ENCODE results near the gene PKP1.

Gene PKP1

DNA sequence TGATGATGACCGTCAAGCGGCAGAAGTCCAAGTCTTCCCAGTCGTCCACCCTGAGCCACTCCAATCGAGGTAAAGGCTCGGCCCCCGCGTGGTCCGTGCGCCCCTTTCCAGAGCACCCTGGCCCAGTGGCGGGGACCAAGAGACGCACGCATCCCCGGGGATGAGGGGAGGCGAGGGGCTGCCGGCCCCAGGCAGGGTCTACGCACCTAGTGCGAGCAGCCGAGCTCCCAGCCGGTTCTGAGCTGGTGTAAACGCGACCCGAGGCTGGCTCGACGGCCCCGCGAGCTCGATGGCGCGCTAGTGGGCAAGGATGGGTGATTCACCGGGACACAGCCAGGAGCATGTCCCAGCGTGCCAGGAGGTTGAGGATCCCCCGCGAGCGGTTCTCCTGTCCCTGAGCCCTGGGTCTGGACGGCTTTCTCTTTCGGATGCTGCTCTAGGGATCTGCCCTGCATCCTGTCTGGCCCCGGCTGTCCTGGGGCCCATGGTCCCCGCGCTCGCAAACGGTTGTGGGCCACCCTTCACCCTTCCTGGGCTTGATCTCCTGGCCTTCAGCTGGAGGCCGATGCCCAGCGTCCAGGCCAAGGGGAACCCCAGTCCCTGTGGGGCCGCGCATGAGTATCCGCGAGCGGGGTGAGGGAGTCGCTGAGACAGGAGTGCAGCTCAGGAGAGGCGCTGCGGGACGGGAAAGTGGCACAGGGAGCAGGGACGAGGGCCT, 689 bp downstream of the PKP1 start:
- DNase-seq = no peak

DNA sequence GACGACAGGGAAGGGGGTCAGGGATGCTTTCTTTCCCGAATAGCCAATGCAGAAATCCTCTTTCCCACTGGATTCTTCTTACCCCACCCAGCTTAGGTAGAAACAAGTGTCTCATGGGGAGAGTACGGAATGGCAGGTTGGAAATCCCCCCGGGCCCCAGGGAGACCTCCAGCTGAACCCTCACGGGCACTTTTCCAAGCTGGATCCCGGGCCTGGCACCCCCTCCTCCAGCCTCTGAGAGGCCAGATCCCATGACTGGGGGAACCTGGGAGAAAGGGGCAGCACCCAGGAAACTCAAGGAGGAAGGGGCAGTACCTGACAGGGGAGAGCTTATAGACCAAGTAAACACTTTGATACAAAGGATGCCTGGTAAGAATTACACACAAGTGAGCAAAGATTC, 1.3 kb downstream of the PKP1 start:
- no peak for DNase-seq

DNA sequence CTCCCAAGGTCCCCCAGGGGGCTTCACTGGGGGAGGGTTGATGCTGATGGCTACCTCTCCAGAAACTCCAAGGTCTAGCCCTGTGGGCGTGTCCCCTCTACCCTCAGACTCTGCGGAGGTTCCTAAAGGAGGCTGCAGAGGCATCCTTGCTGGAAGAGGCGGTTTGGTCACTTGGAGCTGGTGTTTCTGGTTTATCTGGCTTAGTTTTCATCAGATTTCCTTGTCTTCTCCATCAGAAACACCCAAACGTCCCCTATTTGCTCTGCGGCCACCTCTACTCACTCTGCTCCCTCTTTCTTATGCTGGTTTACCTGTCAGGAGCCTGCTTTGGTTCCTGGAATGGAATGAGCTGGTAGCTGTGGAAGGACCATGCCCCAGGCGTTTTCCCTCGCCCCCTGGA, 2.5 kb downstream of the PKP1 start:
- no peak for DNase-seq

DNA sequence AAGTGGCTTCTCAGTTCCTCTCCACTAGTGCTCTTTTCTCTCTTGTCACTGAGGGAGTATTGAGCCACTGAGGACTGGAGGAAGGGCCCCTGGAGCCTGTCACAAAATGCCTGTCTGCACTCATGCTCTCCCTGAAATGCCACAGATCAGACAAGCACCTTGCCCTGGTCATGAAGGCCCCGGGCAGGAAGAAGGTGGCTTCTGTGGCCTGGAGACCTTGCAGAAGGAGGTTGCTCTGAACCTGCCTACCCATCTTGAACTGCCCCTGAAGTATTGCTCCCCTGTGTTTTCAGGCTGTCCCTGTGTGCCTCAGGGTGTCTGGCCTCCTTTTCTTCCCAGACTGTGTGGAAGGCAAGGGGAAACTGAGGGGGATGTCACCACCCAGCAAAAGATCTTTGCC, 3.1 kb downstream of the PKP1 start:
- no peak for DNase-seq

DNA sequence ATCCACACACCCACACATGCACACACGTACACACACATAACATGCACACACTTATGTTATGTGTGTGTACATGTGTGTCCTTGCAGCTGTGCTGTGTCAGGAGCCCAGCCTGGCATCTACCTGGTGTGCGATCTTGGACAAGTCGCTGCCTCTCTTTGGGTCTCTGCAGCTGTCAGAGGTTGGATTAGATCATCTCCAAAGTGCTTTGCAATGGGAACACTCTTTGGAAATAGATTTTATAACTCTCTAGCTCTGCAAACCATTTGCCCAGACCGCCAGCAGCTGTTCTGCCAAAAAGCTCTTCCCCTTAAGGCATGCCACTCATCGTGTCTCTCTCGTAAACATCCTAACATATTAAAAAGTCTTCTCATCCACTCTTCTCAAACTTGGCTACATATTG, 4.7 kb downstream of the PKP1 start:
- DNase-seq = no peak

DNA sequence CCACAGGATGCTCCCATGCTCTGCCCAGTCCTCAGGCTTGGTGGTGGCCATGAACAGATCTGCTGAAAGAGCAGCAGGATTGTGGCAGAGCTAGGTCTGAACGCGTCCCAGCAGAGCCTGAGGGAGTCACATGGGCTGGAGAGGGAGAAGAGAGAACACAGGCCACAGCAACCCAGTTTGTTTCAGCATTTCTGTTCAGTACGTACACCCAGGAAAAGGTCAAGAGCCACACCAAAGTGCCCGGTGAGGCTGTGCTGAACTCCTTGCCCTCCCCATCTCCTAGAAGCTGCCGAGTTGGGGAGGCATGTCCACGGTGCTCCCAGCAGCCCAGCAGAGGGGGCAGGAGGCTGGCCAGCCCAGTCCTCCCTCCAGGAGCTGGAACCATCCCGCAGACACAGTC, 5.5 kb downstream of the PKP1 start:
- DNase-seq = no peak

DNA sequence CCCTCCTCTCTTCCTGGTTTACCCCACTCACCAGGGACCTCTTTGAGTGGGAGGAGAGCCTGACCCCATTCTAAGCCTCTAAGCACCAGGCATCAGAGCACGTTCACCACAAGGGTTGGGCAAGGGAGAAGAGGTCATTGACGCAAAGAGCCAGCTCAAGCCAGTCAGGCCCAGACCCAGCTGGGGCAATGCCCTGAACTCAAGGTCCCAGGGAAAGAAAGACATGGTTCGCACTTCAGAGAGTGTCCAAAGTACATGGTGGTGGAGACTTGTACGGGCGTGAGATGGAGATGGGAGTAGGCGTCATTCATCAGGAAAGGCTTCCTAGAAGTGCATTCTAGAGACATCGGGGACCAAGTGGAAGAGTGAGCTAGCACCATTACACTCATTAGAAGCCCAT, 7.2 kb downstream of the PKP1 start:
- DNase-seq = no peak

DNA sequence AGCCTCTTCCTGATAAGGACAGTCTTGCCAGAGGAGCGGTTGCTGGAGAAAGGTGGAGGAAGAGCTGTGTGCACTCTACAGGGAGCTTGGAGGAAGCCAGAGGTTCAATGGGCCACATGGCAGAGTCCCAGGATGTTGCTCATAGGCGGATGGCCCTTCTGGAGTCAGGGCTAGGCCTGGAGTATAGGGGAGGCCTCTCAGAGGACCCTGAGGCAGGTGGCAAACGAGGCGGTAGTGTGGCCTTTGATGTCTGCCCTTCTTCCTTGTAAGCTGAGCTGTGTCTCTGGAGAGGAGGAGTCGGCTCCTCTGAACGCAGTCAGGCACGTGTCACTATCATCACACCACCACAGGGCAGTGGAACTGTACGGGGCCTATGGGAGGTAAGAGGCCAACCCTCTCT, 8.6 kb downstream of the PKP1 start:
- no peak for DNase-seq

DNA sequence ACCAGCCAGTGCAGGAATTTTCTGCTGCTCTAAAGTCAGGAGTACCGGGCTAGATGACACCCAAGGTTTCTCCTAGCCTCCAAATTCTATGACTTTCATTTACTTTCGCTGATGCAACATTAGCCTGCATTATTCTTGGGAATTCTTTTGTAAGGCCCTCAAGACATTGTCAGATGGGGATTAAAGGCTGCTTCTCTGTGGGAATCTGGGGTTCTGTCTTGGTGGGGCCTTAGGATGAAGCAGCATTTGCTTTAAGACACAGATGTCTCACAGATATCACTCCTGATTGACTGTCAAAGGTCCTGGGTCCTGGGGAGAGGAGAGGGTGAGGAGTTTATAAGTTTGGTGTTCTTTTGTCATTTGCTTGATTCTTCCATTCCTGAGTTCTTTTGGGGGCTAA, 11.6 kb downstream of the PKP1 start:
- DNase-seq = no peak

DNA sequence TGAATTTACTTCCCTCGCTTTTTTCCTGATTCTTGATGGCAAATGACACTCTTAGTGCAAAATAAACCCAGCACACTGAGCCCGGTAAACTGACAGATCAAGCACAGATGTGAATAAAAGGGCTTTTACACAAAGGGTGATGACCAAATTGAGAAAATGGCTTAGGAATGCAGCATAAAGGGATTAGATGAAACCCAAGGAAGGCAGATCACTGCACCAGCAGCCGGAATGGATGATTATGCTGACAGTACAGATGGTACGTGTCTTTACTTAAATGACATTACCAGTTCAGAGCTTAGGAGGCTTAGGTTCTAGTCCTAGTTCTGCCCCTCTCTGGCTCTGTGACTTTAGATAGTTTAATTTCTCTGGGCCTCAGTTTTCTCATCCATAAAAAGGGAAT, 12.0 kb downstream of the PKP1 start:
- no peak for DNase-seq

DNA sequence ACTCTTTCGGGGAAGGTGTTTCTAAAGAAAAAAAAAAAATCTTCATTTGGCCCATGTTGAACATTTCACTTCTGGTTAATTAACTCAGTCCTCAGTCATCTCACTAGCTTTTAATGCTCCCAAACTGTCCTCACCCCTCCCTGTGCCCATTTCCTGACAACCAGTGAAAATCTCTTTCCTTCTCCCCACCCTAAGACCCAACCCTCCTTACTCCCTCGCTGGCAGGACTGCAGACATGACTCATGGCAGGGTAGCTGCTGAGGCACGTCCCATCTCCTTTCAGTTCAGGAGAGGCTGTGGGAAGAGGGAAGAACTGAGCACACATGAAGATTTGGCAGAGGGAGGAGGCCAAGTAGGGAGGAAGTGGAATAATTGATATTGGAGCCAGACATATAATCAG, 12.6 kb downstream of the PKP1 start:
- no peak for DNase-seq

DNA sequence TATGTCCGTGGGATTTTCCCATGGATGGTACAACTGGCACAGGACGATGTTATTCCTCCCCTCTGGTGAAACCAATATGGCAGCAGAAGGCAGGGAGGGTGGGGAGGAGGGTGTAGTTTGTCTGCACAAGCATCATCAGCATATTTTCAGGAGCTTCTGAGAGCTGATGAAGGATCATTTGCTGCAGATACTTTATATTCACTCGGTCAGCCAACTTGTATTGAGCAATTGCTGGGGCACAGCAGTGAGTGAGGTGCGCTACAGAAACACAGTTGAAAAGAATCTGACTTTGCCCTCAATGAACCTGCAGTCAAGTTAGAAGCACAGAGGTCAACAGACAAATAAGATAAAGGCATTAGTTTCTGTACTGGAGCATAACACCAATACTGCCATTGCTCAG, 13.0 kb downstream of the PKP1 start:
- no peak for DNase-seq

DNA sequence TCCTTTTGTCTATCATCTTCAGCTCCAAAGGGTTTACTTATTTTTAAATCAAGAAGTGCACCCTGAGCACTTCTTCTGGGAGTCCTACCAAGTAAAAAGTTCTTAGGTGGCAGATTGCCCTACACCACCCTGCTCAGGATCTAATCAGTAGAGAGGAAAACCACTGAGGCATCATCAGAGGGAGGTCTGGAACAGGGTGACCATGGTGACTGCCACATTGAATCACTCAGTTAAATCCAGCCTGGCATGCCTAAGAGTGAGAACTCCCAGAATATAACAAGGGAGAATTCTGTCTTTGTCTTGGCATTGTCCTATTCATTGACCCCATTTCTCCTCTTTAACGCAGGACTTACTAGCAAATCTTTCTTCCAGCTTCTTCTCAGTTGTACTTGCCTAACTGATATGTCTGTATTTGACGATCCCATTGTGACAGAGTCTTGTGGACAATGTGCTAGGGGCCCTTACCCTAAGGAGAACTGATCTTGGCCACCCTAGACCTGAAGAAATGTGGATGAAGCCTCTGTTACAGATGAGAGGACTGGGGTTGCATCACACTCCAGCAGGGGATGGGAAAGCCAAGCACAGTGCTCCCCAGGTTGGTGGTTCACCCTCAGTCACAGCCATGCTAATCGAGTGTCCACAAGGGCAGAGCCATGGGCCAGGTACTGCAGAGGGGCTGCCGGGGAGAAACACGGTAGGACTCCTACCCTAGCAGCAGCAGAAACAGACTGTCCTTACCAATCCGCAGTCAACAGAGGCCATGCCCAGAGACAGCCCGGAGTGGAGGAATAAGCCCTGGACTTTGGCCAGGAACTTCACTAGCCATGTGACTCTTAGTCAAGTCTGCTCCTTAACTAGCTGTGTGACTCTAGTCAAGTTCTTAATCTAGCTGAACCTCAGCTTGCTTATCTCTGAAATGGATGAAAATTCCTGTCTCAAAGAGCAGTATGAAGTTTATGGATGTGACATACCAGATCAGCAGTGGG, 15.4 kb downstream of the PKP1 start:
- DNase-seq = no peak

DNA sequence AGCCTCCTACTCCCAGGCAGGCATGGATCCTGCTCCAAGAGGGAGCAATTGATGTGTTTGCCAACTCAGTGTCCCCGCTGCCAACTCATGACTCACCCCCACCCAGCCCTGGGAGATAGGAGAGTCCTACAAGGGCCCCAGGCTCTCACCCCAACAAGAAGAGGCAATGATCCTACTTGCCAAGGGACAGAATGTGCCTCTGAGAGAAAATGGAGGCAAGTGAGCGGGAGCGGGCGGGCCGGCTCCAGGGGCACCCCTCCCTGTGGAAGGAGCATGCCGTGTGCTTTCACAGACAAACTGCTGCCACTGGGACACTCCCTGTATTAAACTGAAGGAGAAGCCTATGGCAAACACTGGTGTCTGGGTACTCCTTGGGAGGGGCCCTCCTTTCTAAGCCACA, 16.7 kb downstream of the PKP1 start:
- DNase-seq = no peak

DNA sequence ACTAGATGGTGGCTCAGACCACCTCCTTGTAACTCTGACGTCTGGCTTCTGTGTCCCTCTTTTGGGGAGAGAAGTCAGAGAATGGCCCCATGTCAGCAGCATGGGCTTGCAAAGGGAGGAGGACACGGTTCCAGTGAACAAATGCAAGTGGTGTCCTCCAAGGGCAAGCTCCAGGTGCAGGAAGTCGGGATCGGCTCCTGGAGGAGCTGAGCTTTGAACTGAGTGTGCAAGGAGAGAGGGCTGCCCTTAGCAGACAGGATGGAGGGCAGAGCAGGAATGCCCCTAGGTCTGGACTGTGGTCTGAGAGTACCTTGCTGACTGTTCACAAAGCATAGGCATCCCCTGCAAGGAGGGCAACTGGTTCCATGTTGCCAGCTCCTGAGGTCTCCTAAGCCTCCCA, 17.3 kb downstream of the PKP1 start:
- DNase-seq = no peak

DNA sequence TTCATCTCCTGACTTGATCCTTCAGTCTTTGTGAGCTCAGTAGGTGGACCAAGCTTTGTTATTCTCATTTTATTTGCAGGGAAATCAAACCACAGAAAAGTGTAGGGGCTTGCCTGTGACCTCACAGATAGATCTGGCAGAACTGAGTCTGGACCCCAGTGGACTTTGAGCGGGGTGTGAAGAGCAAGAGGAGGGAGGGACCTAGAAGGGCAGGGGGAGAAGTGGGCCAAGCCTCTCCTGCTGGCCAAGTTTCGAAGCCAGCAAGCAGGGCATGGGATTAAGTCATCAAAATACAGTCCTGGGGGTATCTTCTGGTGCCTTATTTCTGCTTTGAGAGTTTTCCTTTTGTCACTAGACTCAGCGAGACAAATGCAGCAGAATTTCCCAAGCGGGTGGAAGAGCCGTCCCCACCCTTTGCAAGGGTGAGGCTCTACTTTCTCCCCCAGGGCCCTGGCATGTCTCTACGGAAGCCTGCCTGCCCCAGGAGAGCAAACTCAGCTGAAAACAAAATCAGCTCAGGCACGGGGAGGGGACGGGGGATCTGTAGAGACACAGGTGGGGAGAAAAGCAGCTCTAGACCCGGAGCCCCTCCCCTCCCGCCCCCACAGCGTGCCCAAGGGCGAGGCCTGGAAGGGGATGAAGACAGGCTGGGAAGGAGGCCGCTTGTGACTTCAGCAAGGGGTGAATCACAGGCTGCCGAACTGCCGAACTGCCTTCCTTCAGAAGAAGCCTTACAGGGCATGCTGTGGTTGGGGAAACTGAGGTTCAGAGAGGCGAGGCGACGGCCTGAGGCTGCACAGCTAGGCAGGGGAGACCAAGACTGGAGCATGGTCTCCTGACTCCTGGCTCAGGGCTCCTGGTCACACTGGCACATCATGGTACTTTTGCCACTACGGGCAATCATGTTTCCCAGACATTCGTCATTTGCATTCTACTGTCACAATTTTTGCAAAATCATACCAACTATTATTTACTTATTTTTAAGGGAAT, 19.2 kb downstream of the PKP1 start:
- DNase-seq = no peak

DNA sequence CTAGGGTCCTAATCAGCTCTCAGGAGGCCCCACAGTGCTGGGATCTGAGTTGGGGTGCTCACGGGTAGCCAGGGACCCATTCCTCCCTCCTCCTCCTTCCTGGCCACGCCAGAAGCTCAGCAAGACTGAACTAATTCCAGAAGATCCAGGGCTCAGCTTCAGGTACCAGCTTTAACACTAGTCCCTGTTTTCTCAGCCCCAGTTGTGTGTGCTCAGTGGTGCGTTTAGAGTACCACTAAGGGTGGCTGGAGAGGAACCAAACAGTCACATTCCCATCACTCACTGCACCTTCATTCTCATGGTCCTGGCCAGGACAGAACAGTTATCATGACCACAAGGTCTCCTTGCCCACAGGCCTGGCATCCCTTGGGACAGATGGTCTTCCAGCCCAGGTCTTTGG, 20.8 kb downstream of the PKP1 start:
- DNase-seq = no peak

DNA sequence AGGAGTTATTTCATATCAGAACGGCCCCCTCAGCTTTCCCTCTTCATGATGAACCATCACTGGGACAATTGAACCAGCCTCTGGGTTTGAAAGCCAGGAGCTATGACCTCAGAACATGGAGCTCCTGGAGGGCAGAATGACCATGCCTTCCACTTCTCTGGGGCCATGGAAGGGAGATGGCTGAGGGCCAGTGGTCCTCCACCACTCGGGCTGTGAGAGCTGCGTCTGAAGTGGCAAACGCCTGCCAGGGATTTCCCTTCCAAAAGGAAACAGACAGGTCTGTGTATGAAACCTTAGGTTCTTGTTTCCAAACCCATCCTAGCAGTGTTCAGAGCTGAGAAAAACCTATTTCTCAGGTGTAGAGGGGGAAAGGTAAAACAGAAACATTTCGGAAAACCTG, 22.5 kb downstream of the PKP1 start:
- DNase-seq = no peak

DNA sequence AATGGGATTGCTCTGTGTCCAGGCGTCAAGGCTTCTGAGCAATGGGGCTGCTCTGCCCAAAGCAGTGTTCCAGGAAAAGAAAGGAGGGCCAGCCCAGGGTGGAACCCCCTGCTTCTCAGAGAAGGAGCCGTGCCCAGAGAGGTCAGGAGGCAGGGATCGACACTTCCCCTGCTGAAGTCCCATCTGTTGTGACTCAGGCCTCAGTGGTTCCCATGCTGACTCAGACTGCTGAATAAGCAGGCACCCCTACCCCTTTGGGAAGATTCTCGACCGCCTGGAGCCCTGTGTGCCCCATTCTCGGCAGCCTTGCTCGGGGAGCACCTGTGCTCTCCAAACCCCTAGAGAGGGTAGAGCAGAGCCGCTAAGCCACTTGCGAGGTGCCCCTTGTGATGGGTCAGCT, 23.9 kb downstream of the PKP1 start:
- DNase-seq = no peak

DNA sequence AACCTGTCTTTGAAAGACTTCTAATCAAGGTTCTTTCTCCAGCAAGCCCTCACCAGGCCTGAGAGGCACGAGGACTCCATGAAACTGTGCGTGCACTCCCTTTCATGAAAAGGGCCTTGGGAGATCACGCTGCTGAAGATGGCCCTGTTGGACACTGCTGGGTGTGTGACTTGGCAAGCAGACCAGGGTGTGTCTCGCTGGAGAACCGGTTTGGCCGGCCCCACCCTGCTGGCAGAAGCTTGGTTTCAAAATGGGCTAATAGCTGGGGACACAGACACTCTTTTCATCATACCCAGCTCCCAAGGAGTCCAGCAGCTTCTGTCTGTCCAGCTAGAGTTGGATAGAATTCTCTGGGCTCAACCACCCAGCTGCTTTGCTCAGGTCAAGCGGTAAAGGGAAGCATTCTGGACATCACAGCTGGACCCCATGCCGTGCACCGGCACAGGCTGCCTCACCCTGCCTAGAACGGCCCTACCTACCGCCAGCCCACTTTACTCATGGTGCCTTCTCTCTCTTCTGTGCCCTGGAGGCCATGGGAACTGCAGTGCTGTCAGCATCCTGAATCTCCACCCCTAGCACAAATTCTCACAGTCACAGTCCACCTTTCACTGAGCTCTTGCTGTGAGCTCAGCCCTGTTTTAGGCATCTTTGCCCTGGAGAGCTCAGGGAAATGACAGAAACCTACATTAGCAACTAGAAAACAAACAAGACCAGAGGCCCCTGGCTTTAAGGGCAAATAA, 24.6 kb downstream of the PKP1 start:
- DNase-seq = no peak

DNA sequence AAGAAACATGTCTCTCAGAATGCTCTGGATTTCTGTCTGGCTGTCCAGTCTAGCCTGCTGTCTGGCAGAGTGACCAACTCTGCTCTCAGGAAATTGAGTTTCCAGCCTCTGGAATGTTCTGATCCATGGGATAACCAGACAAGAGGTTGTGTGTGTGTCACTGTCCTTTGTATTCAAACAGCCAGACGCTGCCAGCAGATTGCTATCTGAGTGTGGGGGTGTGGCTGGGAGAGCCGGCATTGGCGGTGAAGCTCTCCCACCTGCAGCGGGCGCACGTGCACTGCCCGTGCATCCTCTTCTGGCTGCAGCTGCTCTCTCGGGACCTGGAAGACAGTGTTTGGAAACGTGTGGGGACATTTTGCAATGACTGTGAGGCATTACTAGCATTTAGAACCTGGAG, 26.1 kb downstream of the PKP1 start:
- DNase-seq = no peak

DNA sequence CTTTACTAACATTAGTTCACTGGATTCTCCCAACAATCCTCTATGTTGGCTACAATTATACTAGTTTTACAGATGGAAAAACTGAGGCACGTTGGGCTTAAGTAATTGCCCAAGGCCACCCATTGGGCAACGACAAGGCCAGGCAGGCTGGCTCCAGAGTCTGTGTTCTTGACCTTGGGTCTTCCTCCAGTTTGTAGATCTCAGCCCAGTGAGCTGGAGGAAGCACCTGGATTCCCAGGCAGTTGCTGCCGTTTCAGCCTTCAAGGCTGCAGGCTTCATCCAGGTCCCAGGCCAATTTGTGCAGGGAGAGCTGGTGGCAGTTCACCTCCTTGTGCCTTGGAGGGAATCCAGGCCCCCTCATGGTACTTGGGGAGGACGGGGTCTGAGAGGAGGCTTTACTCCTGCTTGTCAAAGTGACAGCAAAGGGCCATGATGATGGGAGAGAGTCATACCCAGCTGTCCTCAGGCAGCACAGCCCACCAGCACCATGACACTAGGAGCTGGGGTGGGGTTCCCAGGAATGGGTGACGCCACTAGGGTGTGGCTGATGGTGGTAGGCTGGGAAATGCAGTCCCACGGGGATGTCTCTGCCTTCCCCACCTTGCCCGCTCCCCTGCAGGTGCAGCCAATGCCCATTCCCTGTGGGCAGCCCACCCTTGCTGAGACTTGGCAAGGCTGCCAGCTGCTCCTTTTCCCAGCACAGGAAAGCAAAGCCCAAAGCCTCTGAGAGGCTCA, 27.1 kb downstream of the PKP1 start:
- no peak for DNase-seq
